Germinal center (tissue), 1 donor: ENCODE measurements around the gene VIPR2.

Experiments used
- DNase-seq: peaks from one replicate; pipeline ENCODE4 v3.0.0; 2012; ENCODE audit warnings: mixed read lengths, low spot score

The VIPR2 gene

DNA sequence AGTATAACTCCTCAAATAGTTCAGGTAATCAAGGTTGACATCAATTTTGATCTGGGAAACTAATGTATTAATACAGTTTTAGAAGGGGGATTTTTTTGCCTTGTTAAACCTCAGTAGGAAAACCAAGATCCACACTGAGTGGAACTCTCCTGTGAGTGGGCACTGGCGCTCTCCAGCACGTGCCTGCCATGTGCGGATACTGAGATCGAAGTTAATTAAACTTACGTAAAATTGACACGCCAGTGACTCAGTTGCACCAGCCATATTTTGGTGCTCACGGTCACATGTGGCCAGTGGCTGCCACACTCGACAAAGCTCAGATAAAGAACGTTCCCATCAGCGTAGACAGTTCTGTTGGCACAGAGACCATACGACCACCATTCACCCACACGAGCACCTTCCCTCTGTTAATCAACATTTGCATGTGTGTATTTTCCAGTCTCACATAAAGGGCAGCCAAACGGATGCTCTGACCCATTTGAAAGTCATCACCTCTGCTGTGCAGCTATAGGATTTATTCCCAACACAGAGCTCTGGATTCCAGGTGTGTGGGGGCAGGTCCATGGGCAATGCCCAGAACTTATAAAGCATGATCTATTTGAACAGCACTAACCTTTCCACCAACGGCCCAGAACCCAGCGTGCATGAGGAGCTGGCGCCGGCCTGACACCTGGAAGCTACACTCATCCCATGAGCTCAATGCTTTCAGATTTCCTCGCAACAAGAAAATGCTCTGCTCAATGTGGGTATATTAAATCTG is 77.7 kb downstream of the VIPR2 start:
- no peak for DNase-seq

GRCh38 chr7:159065852-159066480 is 78.7 kb downstream of the VIPR2 start:
- no peak for DNase-seq

- DNase-seq, result no peak
These were observed 79.7 kb downstream of the VIPR2 start for GRCh38 chr7:159064816-159065510.

DNA sequence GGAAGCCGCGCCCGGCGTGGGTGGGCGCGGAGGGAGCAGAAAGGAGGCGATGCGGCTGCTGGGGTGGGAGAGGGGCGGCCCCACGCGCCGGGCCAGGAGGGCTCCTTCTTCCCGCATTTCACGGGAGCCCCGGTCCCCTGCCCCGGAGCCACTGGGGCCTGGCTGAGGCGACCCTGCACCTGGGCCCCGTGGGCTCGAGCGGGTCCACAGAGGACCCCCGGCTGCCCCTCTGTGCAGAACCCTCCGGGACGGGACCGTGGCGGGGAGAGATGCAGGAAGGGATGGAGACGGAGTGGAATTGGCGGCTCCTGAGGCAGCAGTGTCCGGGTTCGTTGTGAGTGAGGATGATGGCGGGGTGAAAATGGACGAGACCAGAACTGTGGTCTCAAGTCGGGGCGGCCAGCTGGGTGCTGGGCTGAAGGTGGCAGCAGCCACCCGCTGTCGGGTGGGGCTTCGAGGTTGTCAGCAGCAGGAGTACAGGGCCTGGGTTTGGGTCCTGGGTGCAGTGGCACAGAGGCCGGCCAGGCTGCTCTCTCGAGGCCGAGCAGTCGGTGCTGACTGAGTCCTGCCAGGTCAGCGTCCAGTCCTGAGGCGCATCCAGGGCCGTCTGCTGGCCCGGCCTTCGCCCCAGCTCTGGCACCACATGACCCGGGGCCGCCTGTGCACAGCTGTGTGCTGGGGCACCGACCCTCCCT is 80.4 kb downstream of the VIPR2 start:
- DNase-seq, result no peak

DNA sequence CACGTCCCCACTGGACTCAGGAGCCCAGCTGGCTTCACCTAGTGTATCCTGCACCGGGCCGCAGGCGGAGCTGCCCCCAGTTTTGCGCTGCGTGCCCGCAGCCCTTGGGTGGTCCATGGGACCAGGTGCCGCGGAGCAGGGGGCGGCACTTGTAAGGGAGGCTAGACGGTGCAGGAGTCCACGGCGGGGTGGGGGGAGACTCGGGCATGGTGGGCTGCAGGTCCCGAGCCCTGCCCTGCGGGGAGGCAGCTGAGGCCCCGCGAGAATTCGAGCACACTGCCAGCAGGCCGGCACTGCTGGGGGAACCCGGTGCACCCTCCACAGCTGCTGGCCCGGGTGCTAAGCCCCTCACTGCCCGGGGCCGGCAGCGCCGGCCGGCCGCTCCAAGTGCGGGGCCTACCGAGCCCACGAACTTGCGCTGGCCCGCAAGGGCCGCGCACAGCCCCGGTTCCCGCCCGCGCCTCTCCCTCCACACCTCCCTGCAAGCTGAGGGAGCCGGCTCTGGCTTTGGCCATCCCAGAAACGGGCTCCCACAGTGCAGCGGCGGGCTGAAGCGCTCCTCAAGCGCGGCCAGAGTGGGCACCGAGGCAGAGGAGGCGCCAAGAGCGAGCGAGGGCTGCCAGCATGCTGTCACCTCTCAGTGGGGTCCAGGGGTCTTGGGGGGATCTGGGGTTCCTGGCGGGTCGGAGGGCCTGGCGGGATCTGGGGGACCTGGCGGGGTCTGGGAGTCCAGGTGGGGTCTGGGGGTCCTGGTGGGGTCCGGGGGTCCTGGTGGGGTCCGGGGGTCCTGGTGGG is 81.4 kb downstream of the VIPR2 start:
- no peak for DNase-seq

GRCh38 chr7:159062569-159062968 is 82.1 kb downstream of the VIPR2 start:
- DNase-seq, result no peak

DNA sequence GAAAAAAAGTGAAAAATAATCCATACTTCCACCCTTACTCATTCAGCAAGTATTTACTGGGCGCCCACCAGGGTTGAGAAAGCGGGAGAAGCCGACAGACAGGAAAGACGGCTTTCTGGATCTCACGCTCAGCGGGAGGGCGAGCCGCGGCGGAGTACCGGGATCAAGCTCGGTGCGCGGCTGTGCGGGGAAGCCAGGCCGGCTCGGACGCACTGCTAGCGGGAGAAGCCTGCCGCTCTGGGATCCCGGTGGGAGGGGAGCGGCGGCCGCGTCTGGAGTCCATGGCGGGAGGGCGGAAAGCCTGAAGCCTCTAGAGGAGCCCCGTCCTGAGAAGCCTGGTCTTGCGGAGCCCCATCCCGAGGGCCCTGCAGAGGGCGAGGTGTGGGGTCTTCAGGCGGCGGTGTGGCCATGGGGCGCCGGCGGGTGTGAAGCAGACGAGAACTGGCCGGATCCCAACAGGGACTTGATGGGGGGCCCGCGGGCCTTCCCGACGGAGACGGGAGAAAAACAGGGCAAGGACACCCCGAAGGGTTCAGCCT is 82.9 kb downstream of the VIPR2 start:
- DNase-seq, result no peak

DNA sequence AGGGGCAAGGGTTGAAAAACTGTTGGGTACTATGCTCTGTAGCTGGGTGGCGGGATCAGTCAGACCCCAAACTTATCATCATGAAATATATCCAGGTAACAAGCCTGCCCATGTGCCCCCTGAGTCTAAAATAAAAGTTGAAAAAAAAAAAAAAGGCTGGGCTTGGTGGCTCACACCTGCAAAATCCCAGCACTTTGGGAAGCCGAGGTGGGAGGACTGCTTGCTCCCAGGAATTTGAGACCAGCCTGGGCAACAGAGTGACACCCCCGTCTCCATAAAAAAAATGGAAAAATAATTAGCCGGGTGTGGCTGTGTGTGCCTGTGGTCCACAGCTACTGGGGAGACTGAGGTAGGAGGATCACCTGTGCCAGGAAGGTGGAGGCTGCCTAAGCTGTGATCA is 83.5 kb downstream of the VIPR2 start:
- no peak for DNase-seq

GRCh38 chr7:159060440-159060839 is 84.2 kb downstream of the VIPR2 start:
- no peak for DNase-seq

- no peak for DNase-seq
These were observed 85.0 kb downstream of the VIPR2 start for GRCh38 chr7:159059629-159060028.

- no peak for DNase-seq
These were observed 87.0 kb downstream of the VIPR2 start for GRCh38 chr7:159057647-159058046.

- DNase-seq, result no peak
These were observed 87.9 kb downstream of the VIPR2 start for GRCh38 chr7:159056737-159057136.

GRCh38 chr7:159051916-159052315 is 92.8 kb downstream of the VIPR2 start:
- no peak for DNase-seq

- no peak for DNase-seq
These were observed 94.0 kb downstream of the VIPR2 start for GRCh38 chr7:159050704-159051103.

DNA sequence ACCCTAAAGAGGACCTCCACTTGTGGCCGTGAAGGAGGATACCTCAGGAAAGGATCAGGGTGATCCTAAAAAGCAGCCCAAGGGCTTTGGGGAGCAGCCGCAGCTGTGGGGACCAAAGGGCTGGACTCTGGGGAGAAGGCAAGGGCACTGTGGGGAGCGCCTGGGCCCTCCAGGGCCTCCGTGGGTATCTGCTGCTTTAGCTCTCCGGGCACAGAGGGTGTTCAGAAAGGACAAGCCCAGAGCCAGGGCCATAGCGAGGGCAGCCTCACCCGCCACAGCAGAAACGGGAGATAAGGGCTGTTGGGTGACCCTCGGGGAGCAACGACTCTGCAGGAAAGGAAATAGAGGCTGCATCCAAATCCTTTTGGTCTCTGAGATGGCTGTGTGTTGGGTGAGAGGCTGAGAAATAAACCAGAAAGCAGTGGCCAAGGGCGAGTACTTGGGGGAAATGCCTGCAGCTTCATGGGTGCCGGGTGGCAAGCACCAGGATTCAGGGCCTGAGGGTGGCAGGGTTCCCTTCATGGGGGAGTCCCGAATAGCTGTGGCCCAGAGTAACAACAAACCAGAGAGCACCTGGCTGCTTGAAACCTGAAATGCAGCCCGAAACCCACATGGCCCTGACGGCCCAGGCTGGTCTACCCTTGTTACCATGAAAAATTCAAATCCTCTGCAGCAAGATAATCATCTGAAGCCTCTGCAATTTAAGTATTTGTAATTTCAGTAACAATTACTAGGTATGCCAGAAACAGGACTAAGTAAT is 95.2 kb downstream of the VIPR2 start:
- DNase-seq, result no peak

DNA sequence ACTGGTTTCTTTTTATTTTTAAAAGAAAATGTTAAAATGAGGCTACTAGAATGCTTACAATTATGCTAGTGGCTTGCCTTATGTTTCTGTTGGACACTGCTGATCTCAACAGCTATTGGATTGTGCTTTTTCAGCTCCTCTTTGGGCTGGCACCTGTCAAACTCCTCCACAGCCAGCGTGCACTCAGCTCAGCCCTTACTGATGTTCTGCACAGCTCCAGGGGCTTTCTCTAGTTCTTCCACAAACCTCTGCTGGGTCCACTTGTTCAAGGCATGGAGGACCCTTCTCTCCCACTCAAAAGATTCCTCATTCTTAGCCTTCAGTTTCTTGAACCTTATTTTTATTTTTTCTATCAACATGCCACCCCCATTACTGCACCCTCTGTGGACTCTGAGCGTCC is 96.0 kb downstream of the VIPR2 start:
- no peak for DNase-seq

DNA sequence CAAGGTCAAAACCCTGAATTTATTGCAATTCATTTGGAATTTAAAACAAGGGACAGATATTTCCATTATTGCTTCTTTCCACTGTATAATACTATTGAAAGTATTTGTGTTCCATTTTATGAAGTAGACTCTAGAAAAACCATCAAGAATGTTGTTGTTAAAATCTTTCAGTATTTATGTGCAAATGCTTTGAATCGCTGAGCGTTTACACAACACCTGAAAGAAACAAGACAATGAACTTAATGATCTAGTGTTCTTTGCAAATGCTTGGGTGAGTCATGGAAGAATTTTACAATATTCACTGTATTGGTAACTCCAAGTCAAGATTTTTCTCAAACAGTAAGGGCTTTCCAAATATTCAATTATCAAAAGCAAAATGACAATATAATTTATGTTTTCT is 97.1 kb downstream of the VIPR2 start:
- no peak for DNase-seq

GRCh38 chr7:159046300-159046699 is 98.4 kb downstream of the VIPR2 start:
- no peak for DNase-seq

- DNase-seq, result no peak
These were observed 98.8 kb downstream of the VIPR2 start for GRCh38 chr7:159045839-159046238.

GRCh38 chr7:159042581-159043101 is 102.0 kb downstream of the VIPR2 start:
- no peak for DNase-seq

DNA sequence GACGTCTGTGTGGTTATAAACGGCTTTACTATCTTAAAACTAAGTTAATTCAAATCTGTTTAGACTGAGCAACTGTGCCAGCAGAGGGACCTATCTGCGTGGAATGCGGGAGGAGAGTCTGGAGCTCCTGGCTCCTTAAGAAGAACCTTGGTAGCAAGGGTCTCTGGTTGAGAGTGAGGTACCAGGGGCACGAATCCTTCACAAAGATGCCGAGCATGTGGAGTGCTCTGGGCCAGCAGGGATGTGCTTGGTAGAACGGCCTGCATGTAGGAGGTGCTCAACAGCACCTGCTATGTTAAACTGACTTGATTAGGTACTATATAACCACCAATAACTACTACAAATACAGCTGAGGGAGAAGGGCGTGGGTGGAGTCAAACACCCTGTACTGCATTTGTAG is 102.6 kb downstream of the VIPR2 start:
- DNase-seq, result no peak
